Mesodermal cell (in vitro differentiated cells): ENCODE results near the gene MYBPH.

Experiments
- H3K27ac ChIP-seq: 2 replicates; pipeline ENCODE4 v1.7.0; 2013; ENCODE audit warnings: mild to moderate bottlenecking, low read depth, low read length, moderate library complexity; ENCODE audit not compliant: severe bottlenecking
- H3K36me3 ChIP-seq: 2 replicates; pipeline ENCODE4 v1.7.1; 2013; ENCODE audit warnings: mild to moderate bottlenecking, low read length, moderate library complexity; ENCODE audit not compliant: control insufficient read depth, insufficient read depth
- H3K4me1 ChIP-seq: one replicate; pipeline ENCODE4 v1.7.1; 2013; ENCODE audit warnings: mild to moderate bottlenecking, low read length; ENCODE audit not compliant: insufficient read depth, control insufficient read depth, poor library complexity, severe bottlenecking
- H3K4me3 ChIP-seq: 2 replicates; pipeline ENCODE4 v1.7.0; 2013; ENCODE audit warnings: low read length, control low read depth, mild to moderate bottlenecking; ENCODE audit not compliant: insufficient read depth, poor library complexity, severe bottlenecking; ENCODE audit errors: extremely low read depth
- H3K9me3 ChIP-seq: 2 replicates; pipeline ENCODE4 v1.7.1; 2013; ENCODE audit warnings: mild to moderate bottlenecking, low read length, moderate library complexity; ENCODE audit not compliant: control insufficient read depth
- WGBS, 2 experiments: methylation state at CpG; one replicate each; pipeline ENCODE4 v1.1.5; 2013; ENCODE audit warnings: missing lambda C conversion rate in 2 of 2; ENCODE audit not compliant: insufficient coverage in 2 of 2; 5-methylcytosine and 5-hydroxymethylcytosine counted together

MYBPH gene

DNA sequence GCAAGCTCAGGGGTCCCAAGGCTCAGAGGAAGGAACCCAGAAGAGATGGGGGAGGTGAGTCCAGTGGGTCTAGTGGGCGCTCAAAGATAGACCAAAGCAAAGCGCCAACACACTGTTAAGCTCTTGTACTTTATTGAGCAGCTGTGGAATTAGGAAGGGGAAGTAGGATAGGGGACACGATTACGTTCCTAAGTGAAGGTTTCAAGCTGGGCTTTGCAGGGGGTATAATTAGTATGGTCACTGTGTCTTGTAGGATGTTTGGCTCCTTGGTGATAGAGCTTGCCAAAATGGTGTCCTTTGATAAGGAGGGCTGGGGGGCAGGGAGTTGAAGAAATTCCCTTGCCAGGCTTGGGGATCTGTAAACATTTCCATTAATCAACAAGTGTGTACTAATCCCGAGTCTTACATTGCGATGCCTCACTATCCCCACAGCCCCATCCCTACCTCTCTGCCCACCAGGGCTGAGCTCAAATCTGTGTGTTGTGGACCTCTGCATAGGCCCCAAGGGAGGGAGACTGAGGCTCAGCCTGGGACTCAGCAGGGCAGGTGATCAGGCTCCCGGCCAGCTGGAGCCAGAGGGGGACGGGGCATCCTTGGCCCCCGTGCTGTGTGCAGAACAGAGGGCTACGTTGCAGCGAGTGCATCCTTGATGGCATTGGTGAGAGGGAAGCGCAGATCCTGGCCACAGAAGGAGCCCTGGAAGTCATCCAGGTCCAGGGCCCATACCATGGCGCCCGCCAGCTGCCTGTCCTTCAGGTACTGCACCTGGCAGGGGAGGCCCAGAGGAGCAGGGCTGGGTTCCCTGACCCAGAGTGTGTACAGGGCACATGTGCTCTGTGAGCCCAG lies 3.4 kb upstream of the MYBPH start:
- Histone ChIP-seq H3K36me3 (no peaks in the 10 kb centered on the region), H3K9me3 (no peaks in the 10 kb centered on the region), H3K4me1 (peaks cover 43% of the 10 kb centered on the region), H3K4me3 (no peak overlapping the region), H3K27ac (peak overlapping the region; percentile 93)
- WGBS, 2 experiments, result 92 to 94% methylated on average over 12 to 14 of the region's 14 CpGs

DNA sequence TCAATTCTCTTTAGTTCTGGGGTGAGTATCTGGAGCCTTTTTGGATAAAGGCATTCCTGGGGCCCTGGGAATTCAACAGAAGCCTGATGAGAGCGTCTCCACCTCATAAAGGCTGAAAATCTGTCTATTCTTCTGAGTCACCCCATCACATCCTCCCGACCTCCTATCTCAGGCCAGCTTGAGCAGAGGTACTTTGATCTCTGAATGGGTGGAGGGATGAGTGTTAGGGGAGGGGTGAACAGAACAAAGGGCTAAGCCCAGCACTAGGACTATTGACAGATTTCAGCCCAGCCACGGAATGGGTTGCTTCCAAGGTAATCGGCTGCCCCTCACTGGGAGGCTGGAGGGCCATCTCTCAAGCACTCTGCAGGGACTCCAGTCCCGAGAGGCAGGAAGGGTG lies 2.5 kb upstream of the MYBPH start:
- Histone ChIP-seq H3K36me3 (no peaks in the 10 kb centered on the region), H3K9me3 (no peaks in the 10 kb centered on the region), H3K4me3 (no peak overlapping the region), H3K27ac (peak overlapping the region; percentile 93), H3K4me1 (peaks cover 50% of the 10 kb centered on the region)
- WGBS, 2 experiments, result 0 to 6% methylated on average over 3 of the region's 5 CpGs

DNA sequence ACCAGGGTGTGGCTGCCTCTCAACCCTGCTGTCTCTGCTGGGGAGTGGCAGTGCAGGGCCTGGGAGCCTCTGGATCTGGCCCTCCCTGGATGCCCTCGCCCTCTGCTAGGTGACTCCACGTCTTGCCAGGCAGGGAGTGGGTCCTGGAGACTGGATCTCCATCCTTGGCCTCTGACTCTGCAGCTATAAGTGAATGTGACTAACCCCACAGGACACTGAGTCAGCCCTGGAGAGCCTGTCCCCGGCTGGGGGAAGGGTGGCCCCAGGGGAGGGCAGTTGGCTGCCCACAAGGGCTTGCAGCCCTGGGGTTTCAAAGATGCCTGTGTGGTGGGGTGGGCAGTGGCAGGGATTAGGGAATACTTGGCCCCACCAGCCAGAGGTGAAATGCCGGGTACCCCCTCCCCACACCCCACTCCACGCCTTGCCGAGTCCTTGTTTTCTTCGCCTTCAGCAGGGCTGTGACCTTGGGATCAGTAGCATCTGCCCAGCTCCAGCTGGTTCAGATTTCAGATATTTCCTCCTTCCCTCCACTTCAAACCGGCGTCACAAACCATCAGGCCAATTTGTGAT lies 1.9 kb upstream of the MYBPH start:
- WGBS, 2 experiments, result 53 to 75% methylated on average over 4 to 6 of the region's 9 CpGs
- Histone ChIP-seq H3K4me1 (peaks cover 50% of the 10 kb centered on the region), H3K4me3 (no peak overlapping the region), H3K27ac (peak overlapping the region; percentile 93), H3K9me3 (no peaks in the 10 kb centered on the region), H3K36me3 (no peaks in the 10 kb centered on the region)

DNA sequence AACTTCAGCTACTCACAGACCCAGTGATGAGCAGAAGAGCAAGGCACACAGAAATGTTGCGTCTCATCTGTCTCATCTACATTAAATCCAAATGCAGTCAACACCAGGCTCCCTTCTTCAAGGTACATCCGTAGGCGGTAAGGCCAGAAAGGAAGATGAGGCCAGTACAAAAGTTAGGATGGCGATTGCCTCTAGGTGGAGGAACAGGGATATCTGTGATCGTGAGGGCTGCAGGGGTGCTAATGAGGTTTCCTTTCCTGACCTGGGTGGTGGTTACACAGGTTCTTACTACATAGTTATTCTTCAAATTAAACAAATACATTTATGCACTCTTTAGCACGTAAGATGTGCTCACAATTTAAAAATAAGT lies 1.4 kb upstream of the MYBPH start:
- H3K4me3 ChIP-seq, result no peak overlapping the region
- 90% methylated on average over 2 of the region's 6 CpGs; no CpG with 5 or more reads in 1 of the 2 experiments for WGBS, 2 experiments

DNA sequence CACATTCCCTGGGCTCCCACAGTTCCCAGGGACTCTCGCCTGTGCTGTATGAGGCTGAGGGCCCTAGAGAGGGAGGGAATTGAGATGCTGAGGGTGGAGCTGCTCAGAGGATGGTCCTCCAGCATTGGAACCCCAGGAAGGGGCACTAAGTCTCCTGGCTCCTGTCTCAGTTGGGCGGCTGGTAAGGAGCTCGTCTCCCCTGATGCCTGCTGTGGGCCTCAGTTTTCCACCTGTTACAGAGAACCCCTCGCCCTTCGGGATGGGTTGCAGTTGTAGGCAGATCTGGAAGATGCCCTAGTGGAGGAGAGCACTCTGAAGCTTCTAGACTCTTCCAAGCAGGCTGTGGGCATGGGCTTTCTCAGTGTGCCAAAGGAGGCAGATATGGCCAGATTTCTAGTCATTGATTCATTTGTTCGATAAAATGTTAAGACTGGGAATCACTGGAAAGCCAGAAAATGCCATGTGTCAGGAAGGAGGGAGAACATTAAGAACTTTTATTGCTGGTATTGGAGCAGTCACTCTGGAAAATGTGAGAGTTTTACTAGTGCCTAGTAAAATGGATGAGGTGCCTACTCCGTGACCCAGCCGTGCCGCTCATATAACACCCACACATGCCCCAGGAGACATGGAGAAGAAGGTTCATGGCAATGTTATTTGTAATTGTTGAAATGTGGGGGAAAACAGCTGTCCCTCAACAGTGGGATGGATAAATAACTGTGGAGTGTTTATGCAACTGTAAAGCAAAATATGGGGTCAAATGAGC lies 828 bp upstream of the MYBPH start:
- Histone ChIP-seq H3K4me1 (peaks cover 50% of the 10 kb centered on the region), H3K27ac (no peak overlapping the region), H3K4me3 (no peak overlapping the region), H3K9me3 (no peaks in the 10 kb centered on the region), H3K36me3 (no peaks in the 10 kb centered on the region)
- WGBS, 2 experiments, result 100% methylated on average over 3 to 6 of the region's 9 CpGs

More for the DNA sequence above, 1.4 kb upstream of the MYBPH start:
- Histone ChIP-seq H3K27ac (no peak overlapping the region), H3K9me3 (no peaks in the 10 kb centered on the region), H3K36me3 (no peaks in the 10 kb centered on the region), H3K4me1 (peaks cover 50% of the 10 kb centered on the region)

DNA sequence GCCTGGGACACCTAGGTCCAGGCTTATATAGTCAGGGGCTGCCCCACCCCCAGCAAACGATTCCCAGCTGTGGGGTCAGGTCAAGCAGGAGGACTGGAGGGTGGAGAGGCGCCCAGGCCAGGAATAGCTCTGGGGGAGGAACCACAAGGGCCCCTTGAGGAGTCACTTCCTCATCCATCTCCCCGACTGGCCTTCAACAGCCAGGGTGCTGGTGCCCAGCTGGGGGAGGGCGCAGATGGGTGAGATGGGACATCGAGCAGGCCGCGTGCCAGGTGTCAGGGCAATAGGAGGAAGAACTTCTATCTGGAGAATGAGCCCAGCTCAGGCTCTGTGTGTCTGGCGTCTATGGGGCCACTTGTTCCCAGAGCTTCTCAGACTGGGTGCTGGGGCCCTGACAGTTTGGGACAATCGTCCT lies 208 bp upstream of the MYBPH start:
- peaks cover 50% of the 10 kb centered on the region for H3K4me1 ChIP-seq
- no peaks in the 10 kb centered on the region for H3K9me3 ChIP-seq
- no peak overlapping the region for H3K27ac ChIP-seq
- H3K4me3 ChIP-seq, result no peak overlapping the region
- 90 to 93% methylated on average over 2 to 9 of the region's 9 CpGs for whole genome bisulfite sequencing, 2 experiments
- no peaks in the 10 kb centered on the region for H3K36me3 ChIP-seq

DNA sequence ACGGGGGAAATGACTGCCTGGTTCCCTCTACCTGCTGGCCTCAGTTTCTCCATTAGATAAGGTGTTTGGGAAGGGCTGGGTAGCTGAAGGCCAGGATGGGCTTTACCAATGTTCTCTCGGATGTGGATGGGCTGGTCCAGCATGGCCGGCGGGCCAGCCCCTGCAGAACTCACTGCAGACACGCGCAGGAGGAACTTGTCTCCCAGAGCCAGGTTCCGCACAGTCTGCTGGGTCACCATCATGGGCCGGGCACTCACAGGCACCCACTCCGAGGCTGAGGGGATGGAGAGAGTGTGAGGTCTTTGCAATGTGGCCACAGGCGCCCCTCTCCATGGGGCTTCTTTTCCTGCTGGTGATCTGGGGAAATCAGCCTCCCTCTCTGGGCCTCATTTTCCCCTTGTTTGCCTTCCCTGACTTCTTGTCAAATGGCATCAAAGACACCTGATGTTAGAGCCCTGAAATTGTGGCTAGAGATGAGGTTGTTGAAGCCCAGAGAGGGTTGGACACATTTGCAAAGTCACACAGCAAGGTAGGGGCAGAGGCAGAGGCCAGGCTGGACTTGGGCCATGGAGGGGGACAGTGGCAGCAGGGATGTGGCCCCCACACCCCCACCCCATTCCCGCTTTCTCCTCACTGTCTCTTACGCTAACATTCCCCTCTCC lies 1.2 kb downstream of the MYBPH start:
- H3K36me3 ChIP-seq, result no peaks in the 10 kb centered on the region
- H3K9me3 ChIP-seq, result no peaks in the 10 kb centered on the region
- H3K4me3 ChIP-seq, result no peak overlapping the region
- H3K27ac ChIP-seq, result no peak overlapping the region
- H3K4me1 ChIP-seq, result peaks cover 46% of the 10 kb centered on the region
- WGBS, 2 experiments, result 92 to 97% methylated on average over 8 to 9 of the region's 12 CpGs

DNA sequence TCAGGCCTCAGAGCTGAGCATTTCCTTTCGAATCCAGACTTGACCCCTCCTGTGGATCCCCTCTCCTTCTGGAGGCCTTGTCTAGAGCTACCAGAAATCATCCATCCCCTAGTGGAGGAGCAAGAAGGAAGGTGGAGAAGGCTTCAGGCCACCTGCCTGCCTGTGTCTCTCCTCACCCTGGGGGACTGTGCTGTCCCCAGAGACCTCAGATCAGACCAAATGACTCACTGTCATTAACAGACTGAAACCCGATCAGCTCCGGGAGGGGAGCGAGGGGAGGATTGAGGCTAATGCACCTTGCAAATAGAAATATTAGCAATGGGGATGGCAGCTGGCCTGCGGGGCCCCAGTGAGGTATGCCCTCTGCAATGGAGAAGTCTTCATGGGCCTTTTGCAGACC lies 2.1 kb downstream of the MYBPH start:
- H3K4me1 ChIP-seq, result peaks cover 37% of the 10 kb centered on the region
- no peaks in the 10 kb centered on the region for H3K36me3 ChIP-seq
- 72 to 94% methylated on average over 4 of the region's 5 CpGs for WGBS, 2 experiments
- H3K4me3 ChIP-seq, result no peak overlapping the region
- H3K9me3 ChIP-seq, result no peaks in the 10 kb centered on the region
- H3K27ac ChIP-seq, result no peak overlapping the region

DNA sequence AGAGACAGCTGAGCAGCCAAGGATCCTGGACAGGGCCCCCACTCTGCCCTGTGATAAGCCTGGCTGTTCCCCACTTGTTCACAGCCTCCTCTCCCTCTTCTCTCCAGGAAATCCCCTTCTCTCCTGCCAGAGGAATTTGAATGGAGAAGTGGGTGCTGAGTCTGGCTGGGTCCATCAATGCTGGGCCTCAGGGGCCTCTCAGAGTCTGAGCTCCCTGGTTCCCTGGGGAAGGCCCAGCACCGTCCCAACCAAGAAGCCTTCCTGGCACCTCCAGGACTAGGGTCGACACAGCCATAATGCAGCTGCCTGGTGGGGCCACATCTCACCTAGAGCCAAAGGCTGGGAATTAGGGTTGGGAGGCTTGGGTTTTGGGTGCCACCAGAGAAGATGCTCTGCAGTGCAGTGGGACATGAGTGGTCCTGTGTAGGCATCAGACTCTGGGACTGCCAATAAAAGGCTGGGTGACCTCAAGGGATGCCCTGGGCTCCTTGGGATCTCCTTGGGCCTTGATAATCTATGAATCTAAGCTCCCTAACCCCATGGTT lies 2.5 kb downstream of the MYBPH start:
- H3K27ac ChIP-seq, result no peak overlapping the region
- H3K9me3 ChIP-seq, result no peaks in the 10 kb centered on the region
- WGBS, 2 experiments, result 92% methylated on average over 2 of the region's 2 CpGs; no CpG with 5 or more reads in 1 of the 2 experiments
- H3K4me1 ChIP-seq, result peaks cover 33% of the 10 kb centered on the region
- H3K4me3 ChIP-seq, result no peak overlapping the region
- no peaks in the 10 kb centered on the region for H3K36me3 ChIP-seq
